DMS114 treated with DMSO at 0.1 percent for 48 hours (cell line): ENCODE results near the gene MED13L.

Experiments used
- DNase-seq: peaks from one replicate; lab custom pipeline; 2025; ENCODE audit not compliant: unreplicated experiment; lab: John Stamatoyannopoulos, UW

Gene MED13L

DNA sequence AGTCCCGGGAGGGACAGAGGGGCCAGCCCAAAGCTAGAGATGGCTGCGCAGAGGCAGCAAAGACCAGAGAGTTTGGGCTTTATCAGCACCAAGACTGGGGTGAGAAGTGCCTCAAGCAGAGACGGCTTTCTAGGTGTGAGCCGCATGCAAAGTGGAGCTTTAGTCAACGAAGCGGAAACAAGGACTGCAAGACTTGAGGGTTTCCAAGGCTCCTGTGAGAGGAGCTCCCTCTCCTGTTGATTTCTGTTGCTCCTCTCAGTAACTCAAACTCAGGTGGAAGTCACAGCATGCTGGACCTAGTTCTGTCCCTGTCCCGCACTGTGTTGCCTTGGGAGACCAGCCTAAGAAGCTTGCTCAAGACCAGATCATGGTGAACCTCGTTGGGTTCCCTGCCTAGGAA, 327.8 kb downstream of the MED13L start:
- no peak for DNase-seq

DNA sequence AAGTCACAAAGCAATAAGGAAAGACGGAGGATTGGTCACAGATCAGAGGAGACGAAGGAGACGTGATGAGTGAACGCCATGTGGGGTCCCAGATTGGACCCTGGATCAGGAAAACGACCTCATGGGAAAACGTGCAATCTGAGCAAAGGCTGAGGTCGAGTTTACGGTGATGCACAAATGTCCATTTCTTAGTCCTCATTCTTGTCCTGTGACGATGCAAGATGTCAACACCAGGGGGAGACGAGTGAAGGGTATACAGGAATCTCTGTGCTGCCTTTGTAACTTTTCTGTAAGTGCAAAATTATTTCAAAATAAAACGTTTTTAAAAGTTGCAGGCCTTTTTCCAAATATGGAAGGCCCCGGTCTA, 329.8 kb downstream of the MED13L start:
- no peak for DNase-seq

DNA sequence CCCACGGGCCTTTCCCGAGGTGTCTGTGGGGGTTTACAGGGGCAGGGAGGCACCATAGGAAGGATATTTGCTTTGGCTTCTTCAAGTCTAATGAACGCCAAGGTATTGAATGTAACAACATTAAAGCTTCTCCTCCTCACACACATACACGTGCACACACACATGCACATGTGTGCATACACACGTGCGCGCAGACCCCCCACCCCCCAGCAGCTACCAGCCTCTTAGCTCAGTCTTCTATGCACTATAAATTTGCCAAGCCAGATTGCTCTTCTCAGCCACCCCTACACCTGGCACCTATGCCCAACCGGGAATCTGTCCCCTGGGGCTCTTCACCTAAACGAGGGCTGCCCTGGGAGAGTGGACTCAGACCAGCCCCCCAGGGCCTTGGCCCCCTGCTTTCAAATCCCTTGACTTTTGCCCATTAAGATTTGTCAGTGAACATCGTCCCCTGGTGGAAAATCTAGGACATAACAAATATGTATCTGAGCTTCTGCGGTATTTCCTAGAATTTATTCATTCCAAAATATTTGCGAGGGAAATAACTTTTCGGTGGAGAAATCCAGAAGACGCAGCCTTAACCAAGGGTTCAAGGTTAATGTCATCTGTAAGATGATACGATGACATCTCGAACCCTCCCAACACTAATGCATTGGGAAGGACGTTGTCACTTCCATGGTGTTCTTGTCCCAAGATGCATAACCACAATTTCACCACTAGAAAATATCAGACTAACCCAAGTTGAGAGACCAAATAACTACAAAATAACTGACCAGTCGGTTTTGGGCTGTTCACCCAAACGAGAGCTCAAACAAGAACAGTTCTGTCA, 330.4 kb downstream of the MED13L start:
- no peak for DNase-seq

DNA sequence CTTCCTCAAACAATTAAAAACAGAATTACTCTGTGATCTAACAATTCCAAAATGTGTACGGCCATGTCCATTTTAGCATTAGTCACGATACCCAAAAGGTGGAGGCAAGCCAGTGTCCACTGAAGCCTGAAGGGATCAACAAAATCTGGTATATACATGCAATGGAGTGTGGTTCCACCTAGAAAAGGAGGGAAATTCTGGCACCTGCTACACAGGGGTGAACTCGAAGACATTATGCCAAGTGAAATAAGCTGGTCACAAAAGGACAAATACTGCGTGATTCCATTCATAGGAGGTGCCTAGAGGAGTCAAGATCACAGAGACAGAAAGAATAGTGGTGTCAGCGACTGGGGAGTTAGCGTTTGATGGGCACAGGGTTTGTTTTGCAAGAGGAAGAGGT, 331.4 kb downstream of the MED13L start:
- DNase-seq, result no peak

DNA sequence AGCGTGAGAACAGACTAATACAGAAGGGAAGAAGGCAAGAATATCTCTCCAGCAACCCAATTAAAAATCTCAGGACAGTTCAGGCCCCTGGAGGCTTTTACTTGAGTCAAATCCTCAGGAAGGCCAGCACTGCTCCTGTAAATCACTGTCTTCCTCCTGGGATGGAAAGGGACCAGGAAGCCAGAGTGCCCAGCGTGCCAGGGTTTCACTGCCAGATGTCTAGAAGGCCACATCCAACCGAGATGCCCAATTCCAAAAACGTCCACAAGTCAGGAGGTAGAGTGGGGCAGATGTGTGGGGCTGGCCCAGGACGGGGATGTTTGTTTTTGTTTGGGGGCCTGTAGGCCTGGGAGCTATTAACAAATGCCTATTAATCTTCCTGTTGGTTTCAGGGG, 332.0 kb downstream of the MED13L start:
- DNase-seq, result no peak

DNA sequence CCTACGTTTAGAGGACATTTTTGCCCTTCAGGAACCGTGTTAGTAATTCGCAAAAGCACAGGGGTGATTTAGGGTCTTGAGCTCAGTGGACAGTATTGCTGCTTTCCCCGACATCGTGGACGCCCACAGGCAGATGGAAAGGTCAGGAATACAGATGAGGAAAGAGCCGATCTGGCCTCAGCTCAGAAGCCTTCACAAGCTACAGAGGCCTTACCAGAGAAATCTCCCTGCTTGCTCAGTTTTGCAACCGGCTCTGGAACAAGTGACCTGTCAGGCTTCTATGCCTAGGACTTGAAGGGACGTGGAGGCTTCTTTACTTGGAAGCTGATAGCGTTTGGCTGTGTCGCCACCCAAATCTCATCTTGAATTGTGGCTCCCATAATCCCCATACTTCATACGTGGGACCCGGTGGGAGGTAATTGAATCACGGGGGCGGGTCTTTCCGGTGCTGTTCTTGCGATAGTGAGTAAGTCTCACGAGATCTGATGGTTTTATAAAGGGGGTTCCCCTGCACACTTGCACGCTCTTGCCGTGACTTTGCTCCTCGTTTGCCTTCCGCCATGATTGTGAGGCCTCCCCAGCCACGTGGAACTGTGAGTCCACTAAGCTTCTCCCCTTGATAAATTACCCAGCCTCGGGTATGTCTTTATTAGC, 332.5 kb downstream of the MED13L start:
- DNase-seq, result no peak

DNA sequence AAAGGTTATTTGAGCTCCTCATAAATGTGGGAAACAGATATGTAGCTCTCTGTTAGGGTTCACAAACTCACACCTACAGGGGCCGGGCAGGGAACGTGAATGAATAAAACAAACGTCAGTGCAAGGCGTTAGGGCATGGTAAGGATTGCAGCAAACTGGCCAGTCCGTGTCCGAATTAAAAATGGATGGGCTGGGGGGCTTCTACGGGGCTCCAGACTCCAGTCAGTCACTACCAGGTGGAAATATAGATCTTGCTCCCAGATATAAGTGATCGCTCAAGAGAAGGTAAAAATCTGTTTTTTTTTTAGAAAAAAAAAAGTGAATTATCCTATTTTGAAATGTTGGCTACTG, 333.1 kb downstream of the MED13L start:
- no peak for DNase-seq

DNA sequence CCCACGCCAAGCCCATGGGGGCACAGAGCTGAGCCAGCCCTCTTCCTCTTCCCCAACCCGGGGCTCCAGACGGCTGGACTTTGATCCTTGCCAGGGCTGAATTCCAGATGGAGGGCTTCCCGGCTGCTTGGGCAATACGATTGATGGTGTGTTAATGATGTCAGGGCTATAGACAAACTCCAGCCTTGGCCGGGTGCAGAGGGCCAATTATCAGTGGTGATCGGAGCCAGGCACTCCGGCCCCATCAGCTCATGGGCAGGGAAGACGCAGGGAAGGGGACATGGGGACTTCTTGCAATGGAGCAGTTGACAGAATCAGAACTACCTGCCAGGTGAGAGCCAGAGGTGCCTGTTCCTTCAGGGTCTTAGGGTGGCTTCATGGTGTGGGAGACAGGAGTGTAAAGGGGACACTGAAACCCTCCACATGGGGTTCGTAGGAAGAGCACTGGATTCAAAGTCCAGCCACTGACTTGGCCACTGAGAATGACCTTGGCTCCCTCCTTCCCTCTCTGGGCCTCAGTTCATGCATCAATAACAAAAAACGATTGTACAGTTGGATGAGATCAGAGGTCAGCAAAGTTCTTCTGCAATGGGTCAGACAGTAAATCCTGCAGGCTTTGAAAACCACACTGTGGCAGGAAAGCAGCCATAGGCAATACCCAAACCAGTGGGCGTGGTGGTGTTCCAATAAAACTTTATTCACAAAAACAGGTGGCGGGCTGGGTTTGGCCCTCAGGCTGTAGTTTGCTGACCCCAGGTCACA, 333.7 kb downstream of the MED13L start:
- no peak for DNase-seq

DNA sequence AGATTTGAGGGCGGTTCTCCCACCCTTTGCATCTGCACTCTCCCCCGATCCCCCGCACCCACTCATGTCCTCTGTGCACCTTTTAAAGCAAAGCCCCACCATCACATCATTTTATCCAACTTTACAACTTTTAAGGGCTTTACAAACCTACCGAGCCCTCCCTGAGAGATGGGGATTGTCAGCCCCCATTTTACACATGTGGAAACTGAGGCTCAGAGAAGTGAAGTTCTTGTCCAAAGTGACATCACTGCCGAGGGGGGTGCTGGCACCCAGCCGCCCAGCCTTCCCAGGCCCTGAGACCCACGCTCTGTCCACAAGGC, 334.2 kb downstream of the MED13L start:
- no peak for DNase-seq

DNA sequence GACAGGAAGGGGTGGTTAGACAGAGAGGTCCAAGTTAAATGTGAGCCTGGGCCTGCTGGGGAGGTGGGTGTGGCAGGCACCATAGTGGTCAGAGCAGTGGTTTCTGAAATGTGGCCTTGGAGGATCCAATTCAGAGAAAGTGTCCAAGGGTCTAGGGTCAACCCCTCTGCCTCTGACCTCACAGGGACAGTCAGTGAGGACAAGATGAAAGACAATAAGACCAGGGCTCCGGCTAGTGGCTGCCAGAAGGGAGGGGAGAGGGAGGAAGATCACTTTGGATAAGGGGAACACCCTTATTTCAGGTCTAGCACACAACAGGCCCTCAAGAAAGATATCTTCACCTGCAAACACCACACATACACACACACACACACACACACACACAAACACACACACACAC, 335.1 kb downstream of the MED13L start:
- no peak for DNase-seq

DNA sequence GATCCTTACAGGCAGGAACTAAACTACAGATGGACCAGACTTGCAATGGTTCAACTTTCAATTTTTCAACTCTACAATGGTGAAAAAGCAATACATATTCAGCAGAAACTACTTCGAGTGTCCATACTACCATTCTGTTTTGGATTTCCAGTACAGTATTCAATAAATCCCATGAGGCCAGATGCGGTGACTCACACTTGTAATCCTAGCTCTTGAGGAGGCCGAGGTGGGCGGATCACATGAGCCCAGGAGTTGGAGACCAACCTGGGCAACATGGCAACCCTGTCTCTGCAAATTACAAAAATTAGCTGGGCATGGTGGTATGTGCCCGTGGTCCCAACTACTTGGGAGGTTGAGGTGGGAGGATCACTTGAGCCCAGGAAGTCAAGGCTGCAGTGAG, 336.1 kb downstream of the MED13L start:
- no peak for DNase-seq

DNA sequence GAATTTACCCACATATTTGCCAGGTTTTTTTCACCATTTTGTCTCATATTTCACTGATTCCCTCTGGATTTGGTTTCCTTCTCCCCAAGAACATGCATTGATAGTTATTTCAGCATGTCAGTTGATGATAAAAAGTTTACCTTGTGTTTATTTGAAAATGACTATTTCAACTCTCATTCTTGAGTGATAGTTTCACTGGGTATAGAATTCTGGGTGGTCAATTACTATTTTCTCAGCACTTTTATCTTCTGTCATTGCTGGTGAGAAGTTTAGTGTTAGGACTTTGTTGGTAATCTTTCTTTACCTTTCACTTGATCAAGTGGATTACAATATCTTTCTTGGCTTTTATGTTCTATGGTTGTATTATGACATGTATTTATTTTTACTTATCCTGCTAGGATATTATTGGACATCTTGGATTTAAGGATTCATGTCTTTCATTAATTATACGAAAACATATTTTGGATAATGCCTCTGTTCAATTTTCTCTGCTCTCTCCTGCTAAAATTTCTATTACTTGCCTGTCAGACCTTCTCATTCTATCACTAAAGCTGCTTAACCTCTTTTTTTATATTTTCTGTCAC, 338.6 kb downstream of the MED13L start:
- DNase-seq, result no peak

DNA sequence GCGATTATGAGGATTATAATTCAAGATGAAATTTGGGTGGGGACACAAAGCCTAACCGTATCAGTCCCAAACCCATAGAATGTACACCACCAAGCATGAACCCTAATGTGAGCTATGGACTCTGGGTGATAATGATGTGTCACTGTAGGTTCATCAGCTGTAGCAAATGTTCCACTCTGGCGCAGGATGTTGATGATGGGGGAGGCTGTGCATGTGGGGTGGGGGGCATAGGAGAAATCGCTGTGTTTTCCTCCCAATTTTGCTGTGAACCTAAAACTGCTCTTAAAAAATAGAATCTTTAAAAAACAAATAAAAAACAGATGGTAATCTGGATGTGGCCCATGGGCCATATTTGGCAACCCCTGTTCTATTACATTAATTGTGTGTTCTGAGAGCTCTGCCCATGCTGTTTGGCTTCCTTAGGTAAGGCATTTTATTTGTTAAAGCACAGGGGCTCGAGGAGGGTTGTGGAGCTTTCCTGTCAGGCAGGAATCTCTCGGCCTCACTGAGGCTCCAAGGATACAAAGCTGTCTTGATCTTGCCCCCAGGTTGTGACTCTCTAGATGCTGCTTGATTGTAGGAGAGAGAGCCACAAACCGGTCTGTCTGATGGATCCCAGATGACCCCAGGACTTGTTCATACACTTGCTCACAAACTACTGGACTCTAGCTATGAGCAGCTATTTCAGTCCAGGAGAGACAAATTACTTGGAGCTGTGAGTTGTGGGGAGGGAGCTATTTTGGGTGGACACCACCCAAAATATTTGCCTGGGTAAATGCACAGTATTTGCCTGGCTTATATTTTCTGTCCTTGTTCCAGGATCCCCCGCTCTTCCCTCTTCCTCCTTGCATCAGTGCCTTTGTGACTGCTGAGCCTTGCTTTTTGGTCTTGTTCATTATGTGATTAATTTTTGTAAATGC, 340.2 kb downstream of the MED13L start:
- no peak for DNase-seq

DNA sequence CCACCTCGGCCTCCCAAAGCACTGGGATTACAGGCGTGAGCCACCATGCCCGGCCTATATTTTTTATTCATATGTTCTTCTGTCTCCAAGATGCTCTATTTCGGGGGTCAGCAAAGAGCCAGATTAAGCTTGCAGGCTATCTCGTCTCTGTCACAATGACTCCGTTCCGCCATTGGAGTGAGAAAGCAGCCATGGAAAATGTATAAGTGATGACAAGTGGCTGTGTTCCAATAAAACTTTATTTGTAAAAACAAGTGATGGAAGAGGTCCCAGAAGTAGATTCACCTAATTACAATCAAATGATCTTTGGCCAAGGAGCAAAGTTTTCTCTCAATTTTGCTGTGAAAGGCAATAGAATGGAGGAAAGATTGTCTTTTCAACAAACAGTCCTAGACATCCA, 342.6 kb downstream of the MED13L start:
- DNase-seq, result no peak

DNA sequence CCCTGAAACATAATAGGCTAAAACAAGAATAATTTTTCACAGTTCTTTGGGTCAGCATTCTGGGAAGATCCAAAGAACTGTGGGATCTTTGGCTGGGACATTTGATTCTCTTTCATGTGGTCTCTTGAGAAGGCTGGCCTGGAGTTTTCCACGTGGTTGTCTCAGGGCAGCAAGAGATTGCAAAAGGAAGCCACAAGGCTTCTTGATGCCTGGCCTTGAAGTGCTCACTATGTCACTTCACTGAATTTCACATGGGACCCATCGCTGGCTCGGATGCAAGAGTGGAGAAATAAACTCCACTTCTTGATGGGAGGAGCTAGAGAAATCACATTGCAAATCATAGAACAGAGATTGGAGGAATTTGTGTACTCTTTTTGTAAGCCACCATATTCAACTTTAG, 343.4 kb downstream of the MED13L start:
- no peak for DNase-seq

DNA sequence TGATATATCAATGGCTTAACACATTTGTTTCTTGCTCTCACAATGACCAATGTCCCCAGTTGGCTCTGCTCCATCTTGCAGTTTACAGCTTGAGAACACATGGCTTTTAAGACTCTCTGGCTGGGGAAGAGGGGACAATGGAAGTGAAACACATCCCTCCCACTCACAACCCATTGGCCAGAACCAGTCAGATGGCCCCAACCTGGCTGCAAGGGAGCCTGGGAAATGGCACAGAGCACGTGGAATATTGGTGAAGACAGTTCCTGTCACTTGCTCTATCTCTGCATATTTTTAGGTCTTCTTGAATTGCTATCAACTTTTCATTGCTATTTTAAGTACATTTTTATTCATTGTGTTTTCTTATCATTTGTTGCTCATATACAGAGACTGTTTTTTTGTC, 345.4 kb downstream of the MED13L start:
- DNase-seq, result no peak

DNA sequence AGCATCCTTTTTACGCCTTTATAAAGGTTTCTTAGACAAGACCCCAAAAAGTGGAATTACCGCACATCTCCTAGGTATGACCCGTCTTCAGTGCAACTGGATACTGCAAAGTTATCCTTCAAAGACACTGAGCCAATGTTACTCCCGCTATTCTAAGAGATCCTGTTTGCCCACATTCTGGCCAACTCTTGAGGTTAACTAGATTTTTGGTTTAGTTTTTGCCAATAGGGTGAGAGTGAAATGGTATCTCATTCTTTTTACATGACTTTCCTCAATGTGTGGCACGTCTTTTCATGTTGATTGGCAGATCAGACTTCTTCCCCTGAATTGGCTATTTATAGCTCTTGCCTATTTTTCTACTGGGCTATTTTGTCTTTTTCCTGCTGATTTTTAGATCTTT, 347.2 kb downstream of the MED13L start:
- DNase-seq, result no peak

DNA sequence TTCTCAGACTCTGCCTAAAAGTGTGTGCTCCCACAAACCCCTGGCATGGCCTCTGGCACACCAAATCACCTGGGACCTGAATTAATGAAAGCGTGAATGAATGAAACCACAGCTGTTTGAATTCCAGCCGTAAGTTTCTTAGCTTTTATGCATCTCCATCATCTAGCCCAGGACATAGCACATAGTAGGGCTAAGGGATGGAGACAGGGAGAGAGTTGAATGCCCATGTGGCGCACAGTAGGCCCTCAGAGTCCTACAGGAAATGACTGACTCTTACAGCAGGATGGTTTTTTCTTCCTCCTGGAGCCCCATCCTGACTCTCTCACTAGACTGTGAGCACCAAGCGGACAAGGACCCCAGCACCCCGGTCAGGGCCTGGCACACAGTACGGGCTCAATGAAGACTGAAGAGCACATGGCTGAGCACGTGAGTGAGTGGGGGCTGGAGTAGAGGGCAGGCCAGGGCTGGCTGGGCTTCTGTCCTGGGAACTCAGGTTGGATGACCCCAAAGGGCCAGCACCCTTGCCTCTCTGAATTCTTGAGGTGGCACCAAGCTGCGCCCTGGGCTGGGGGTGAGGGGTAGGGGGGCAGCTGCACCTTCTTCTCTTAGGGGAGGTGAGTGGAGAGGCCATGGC, 351.3 kb downstream of the MED13L start:
- no peak for DNase-seq

DNA sequence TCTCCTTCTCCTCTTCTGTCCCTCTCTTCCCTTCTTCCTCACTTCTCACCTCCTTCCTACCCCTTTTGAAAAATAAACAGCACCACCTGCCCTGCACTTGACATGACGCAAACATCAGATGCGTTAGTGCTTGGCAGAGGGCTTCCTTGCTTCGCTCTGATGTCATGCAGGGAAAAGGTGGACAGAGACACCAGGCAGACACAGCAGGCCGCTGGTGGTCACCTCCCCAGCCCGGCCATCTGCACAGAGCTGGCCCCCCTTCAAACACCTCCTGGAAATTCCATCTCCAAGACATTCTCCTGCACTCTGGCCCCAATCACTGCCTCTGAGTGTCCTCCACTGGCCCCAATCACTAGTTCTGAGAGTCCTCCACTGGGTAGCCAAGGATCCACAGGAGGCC, 353.6 kb downstream of the MED13L start:
- DNase-seq, result no peak

DNA sequence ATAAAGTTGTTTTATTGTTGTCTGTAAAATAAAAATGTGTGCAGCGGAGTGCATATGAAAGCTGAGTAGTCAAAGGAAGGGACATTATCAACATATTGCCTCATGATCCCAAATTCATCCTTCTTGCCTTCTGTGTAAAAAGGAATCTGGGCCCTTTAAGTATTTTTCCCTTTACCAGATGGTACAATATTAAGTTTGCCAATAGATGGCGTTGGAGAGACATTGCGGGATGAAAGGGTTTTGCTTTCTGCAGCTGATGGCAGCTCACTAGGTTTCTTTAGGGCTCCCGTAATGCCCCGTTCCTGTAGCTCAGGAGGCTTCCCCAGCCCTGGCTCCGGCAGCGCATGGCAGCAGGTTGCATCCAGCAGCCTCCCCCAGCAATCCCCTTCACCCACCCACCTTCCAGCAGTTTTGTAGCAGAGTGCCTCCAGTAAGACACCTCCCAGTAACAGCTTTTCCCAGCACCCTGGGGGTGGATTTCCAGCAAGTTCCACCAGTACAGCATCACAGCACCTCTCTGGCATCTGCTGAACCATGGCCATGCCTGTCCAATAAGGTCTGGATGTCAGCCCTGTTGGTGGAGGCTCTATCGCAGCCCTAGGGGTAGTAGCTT, 354.4 kb downstream of the MED13L start:
- peak; percentile 7 for DNase-seq
